Endodermal cell (in vitro differentiated cells): ENCODE results near the gene SCARB2. TPM values are rescaled to one million over a fixed set of nuclear protein-coding genes. Genes with fewer than 3 reads are reported as not detected.

Source experiments
- DNase-seq: peaks from one replicate; pipeline ENCODE4 v3.0.0-alpha.2; 2017
- H3K27ac ChIP-seq: 2 replicates; pipeline ENCODE4 v1.5.1; 2013; ENCODE audit warnings: mild to moderate bottlenecking, low read depth, low read length, moderate library complexity
- H3K27me3 ChIP-seq: 2 replicates; pipeline ENCODE4 v1.6.1; 2013; ENCODE audit warnings: mild to moderate bottlenecking, low read length, moderate library complexity; ENCODE audit not compliant: insufficient read depth, control insufficient read depth, poor library complexity, severe bottlenecking
- H3K36me3 ChIP-seq: 2 replicates; pipeline ENCODE4 v1.7.0; 2013; ENCODE audit warnings: mild to moderate bottlenecking, low read length, moderate library complexity; ENCODE audit not compliant: control insufficient read depth, insufficient read depth
- H3K4me1 ChIP-seq: one replicate; pipeline ENCODE4 v1.7.0; 2013; ENCODE audit warnings: low read length; ENCODE audit not compliant: control insufficient read depth, insufficient read depth
- H3K4me3 ChIP-seq: 2 replicates; pipeline ENCODE4 v1.5.1; 2013; ENCODE audit warnings: mild to moderate bottlenecking, low read length, moderate library complexity
- H3K9ac ChIP-seq: 2 replicates; pipeline ENCODE4 v1.6.1; 2013; ENCODE audit warnings: mild to moderate bottlenecking, low read length, moderate library complexity; ENCODE audit not compliant: poor library complexity, severe bottlenecking; ENCODE audit errors: extremely low read depth
- H3K9me3 ChIP-seq: 2 replicates; pipeline ENCODE4 v1.6.1; 2013; ENCODE audit warnings: mild to moderate bottlenecking, low read length, moderate library complexity; ENCODE audit not compliant: control insufficient read depth
- H3K27ac Mint-ChIP-seq: 2 replicates; pipeline ENCODE4 v1.8.0; 2020; ENCODE audit warnings: mixed read lengths
- H3K27me3 Mint-ChIP-seq: 2 replicates; pipeline ENCODE4 v1.8.0; 2021; ENCODE audit warnings: mild to moderate bottlenecking, mixed read lengths; ENCODE audit not compliant: insufficient read depth
- H3K36me3 Mint-ChIP-seq: 2 replicates; pipeline ENCODE4 v1.8.0; 2020; ENCODE audit warnings: low read depth, mixed read lengths
- H3K4me1 Mint-ChIP-seq: 2 replicates; pipeline ENCODE4 v1.8.0; 2020; ENCODE audit warnings: mixed read lengths
- H3K4me3 Mint-ChIP-seq: 2 replicates; pipeline ENCODE4 v1.8.0; 2020; ENCODE audit warnings: mild to moderate bottlenecking, moderate library complexity, mixed read lengths
- H3K9me3 Mint-ChIP-seq: 2 replicates; pipeline ENCODE4 v1.8.0; 2020; ENCODE audit warnings: mild to moderate bottlenecking, mixed read lengths
- WGBS, 2 experiments: methylation state at CpG; one replicate each; pipeline versions ENCODE4 v1.1.5 to v1.1.7; 2013; ENCODE audit warnings: missing lambda C conversion rate in 2 of 2, mixed read lengths in 1 of 2; ENCODE audit not compliant: insufficient coverage in 1 of 2, insufficient read length in 1 of 2; 5-methylcytosine and 5-hydroxymethylcytosine counted together
- long read RNA-seq, 4 experiments: library from polyadenylated mRNA in 2 of 4; library from RNA in 1 of 4; library from capped mRNA in 1 of 4; stranded (forward) in 3 of 4; unstranded in 1 of 4; transcript quantifications; one replicate each; pipeline ENCODE4 v2.0.0, GENCODE V29; 2020 to 2021; ENCODE audit warnings: inconsistent platforms in 1 of 4
- polyA plus RNA-seq, 2 experiments: library from polyadenylated mRNA; stranded (reverse); fragments of 50-300 nt; gene quantifications; one replicate each; pipeline ENCODE4 v1.2.3, GENCODE V29; 2013
- total RNA-seq, 2 donors: library from RNA; stranded (reverse); fragmentation: NEBNext Ultra II Directional in 1 of 2; extraction: Animal tissue kit (Norgen Biotek cat#: 25700) in 1 of 2; gene quantifications; 2 replicates in 1 of 2; 3 replicates in 1 of 2; pipeline ENCODE4 v1.2.1, GENCODE V29; 2021
- TF ChIP-seq, protein P1 (sequence below): fragments of 200-600 bp; sonication (generic); conservative IDR thresholded peaks from 2 replicates; pipeline ENCODE4 v1.5.0; 2021; ENCODE audit warnings: antibody characterized with exemption, mild to moderate bottlenecking

SCARB2 gene
- total RNA-seq: 10 to 100 TPM; 45.8 to 78.5 TPM
- polyA plus RNA-seq (2013, experiment 1 of 2): 76.5 TPM
- polyA plus RNA-seq (2013, experiment 2 of 2): 71.8 TPM
- long read RNA-seq, experiment 1, full-length matches to known transcripts: 12 of 34 reads
- long read RNA-seq, experiment 1, partial matches to known transcripts: 3 of 34 reads
- long read RNA-seq, experiment 1, other reads (novel, unspliced or antisense): 19 of 34 reads
- long read RNA-seq, experiment 2, full-length matches to known transcripts: 107 of 133 reads
- long read RNA-seq, experiment 2, partial matches to known transcripts: 8 of 133 reads
- long read RNA-seq, experiment 2, other reads (novel, unspliced or antisense): 18 of 133 reads
- long read RNA-seq, experiment 3, full-length matches to known transcripts: 108 of 118 reads
- long read RNA-seq, experiment 3, partial matches to known transcripts: 0 of 118 reads
- long read RNA-seq, experiment 3, other reads (novel, unspliced or antisense): 10 of 118 reads
- long read RNA-seq, experiment 4, full-length matches to known transcripts: 19 of 26 reads
- long read RNA-seq, experiment 4, partial matches to known transcripts: 1 of 26 reads
- long read RNA-seq, experiment 4, other reads (novel, unspliced or antisense): 6 of 26 reads

GRCh38 chr4:76213415-76214176 is at the start of gene SCARB2:
SCARB2 (minus strand) TSS chr4:76213824; CDS start chr4:76213543, 281 bp downstream.
- peak within 1 kb of the TSS; percentile 83 for H3K4me3 Mint-ChIP-seq
- H3K4me1 Mint-ChIP-seq: peaks cover 36% of the 10 kb centered on the region
- Histone ChIP-seq H3K4me1 (peaks cover 8% of the 10 kb centered on the region), H3K36me3 (no peaks in the 10 kb centered on the region), H3K27me3 (no peaks in the 10 kb centered on the region), H3K27ac (peak within 1 kb of the TSS; percentile 87), H3K9ac (peak within 1 kb of the TSS; percentile 62), H3K4me3 (peak within 1 kb of the TSS; percentile 89), H3K9me3 (no peaks in the 10 kb centered on the region)
- H3K9me3 Mint-ChIP-seq: no peaks in the 10 kb centered on the region
- TF ChIP-seq, protein P1, sequence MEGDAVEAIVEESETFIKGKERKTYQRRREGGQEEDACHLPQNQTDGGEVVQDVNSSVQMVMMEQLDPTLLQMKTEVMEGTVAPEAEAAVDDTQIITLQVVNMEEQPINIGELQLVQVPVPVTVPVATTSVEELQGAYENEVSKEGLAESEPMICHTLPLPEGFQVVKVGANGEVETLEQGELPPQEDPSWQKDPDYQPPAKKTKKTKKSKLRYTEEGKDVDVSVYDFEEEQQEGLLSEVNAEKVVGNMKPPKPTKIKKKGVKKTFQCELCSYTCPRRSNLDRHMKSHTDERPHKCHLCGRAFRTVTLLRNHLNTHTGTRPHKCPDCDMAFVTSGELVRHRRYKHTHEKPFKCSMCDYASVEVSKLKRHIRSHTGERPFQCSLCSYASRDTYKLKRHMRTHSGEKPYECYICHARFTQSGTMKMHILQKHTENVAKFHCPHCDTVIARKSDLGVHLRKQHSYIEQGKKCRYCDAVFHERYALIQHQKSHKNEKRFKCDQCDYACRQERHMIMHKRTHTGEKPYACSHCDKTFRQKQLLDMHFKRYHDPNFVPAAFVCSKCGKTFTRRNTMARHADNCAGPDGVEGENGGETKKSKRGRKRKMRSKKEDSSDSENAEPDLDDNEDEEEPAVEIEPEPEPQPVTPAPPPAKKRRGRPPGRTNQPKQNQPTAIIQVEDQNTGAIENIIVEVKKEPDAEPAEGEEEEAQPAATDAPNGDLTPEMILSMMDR: no peak
- H3K27me3 Mint-ChIP-seq: peaks cover 2% of the 10 kb centered on the region
- H3K27ac Mint-ChIP-seq: peak within 1 kb of the TSS; percentile 94
- no peaks in the 10 kb centered on the region for H3K36me3 Mint-ChIP-seq
- WGBS, 2 experiments: 0% methylated on average over 9 to 94 of the region's 94 CpGs
- peak; percentile 92 for DNase-seq

DNA sequence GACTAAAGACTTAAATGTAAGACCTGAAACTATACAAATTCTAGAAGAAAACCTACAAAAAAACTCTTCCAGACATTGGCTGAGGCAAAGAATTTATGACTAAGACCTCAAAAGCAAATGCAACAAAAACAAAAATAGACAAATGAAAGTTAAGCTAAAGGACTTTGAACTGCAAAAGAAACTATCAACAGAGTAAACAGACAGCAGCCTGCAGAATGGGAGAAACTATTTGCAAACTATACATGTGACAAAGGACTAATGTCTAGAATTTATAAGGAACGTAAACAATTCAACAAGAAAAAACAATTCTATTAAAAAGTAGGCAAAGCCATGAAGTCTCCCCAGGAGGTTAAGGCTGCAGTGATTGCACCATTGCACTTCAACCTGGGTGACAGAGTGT is 46.9 kb upstream of the SCARB2 start:
- no peak overlapping the region for H3K27ac Mint-ChIP-seq
- Histone ChIP-seq H3K27ac (no peak overlapping the region), H3K4me1 (no peaks in the 10 kb centered on the region), H3K36me3 (no peaks in the 10 kb centered on the region), H3K9ac (no peak overlapping the region), H3K9me3 (no peaks in the 10 kb centered on the region), H3K4me3 (no peak overlapping the region), H3K27me3 (no peaks in the 10 kb centered on the region)
- TF ChIP-seq, protein P1: no peak
- H3K4me3 Mint-ChIP-seq: no peak overlapping the region
- H3K4me1 Mint-ChIP-seq: peaks cover 1% of the 10 kb centered on the region
- H3K9me3 Mint-ChIP-seq: no peaks in the 10 kb centered on the region
- 82% methylated on average over 1 of the region's 1 CpG; no CpG with 5 or more reads in 1 of the 2 experiments for WGBS, 2 experiments
- H3K36me3 Mint-ChIP-seq: no peaks in the 10 kb centered on the region
- DNase-seq: no peak
- peaks cover 1% of the 10 kb centered on the region for H3K27me3 Mint-ChIP-seq

DNA sequence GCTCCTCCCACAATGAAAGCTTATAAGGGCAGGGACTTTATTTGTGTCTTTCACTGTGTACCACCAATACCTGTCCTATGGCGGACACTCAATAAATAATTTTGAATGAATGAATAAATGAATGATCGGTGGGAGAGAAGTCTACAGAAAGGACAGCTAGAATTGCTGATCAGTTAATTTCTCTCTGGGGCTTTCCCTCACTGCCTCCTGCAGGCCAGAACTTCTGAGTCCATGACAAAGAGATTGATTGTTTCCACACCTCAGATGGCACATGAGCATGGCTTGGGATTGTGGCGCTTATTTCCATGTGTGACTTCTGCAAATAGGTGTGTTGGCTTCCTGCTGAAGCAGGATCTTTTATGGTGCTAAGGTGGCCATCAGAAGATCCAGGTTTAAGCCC is 44.2 kb upstream of the SCARB2 start:
- H3K4me3 ChIP-seq: no peak overlapping the region
- H3K36me3 Mint-ChIP-seq: no peaks in the 10 kb centered on the region

More for the DNA sequence above, 44.2 kb upstream of the SCARB2 start:
- Histone ChIP-seq H3K9me3 (no peaks in the 10 kb centered on the region), H3K4me1 (no peaks in the 10 kb centered on the region), H3K27me3 (peaks cover 15% of the 10 kb centered on the region), H3K9ac (no peak overlapping the region), H3K36me3 (no peaks in the 10 kb centered on the region), H3K27ac (no peak overlapping the region)
- H3K27ac Mint-ChIP-seq: no peak overlapping the region
- H3K4me3 Mint-ChIP-seq: no peak overlapping the region
- TF ChIP-seq, protein P1: peak; percentile 24
- no peaks in the 10 kb centered on the region for H3K9me3 Mint-ChIP-seq
- peaks cover 1% of the 10 kb centered on the region for H3K4me1 Mint-ChIP-seq
- peaks cover 20% of the 10 kb centered on the region for H3K27me3 Mint-ChIP-seq
- DNase-seq: no peak
- WGBS, 2 experiments: 92 to 97% methylated on average over 2 to 3 of the region's 3 CpGs
